Stimulated activated CD4-positive, alpha-beta T cell treated with anti-CD3 and anti-CD28 coated beads, TNF-alpha, amount 100 ng/mL, for 48 hours (primary cell): ENCODE results near the gene NKX2-4.

Experiments used
- DNase-seq, 3 donors: peaks; one replicate each; pipeline ENCODE4 v3.0.0-alpha.2; 2020; ENCODE audit warnings: low read depth in 3 of 3

Gene NKX2-4

DNA sequence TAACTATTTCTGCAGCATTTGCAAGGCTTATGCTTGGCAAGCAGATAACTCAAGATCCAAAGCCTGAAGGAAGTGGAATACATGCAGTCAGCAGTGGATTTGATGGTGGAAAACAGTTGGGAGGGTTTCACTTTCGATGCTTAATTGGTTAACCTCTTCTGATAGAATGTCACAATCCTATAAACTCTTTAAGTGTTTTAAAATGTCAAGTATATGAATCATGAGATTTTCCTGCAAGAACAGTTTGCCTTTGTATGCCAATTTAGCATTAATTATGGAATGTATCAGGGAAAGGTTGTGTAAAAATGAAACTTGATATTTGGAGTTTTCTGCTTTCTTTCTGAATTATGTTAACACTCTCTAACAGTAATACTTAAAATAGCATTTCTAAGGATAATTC is 36.6 kb downstream of the NKX2-4 start:
- no peak for DNase-seq

DNA sequence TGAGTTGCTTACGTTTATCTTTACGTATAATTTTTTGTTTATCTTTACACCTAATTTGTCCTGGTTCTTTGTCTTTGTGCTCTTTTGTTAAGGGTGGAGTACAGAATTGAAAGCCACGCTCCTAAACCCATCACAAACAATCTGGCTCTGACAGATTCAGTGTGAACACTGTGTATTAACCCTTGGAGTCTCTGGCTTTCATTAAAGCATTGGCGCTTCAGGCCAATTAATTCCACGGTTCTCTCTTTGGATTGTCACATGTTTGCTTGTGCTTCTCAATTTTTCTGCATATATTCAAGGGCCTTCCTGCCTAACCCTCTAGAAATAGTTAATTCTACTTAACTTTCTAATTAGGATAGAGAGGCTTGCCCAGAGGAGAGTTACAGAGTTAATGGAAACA is 38.6 kb downstream of the NKX2-4 start:
- no peak for DNase-seq

DNA sequence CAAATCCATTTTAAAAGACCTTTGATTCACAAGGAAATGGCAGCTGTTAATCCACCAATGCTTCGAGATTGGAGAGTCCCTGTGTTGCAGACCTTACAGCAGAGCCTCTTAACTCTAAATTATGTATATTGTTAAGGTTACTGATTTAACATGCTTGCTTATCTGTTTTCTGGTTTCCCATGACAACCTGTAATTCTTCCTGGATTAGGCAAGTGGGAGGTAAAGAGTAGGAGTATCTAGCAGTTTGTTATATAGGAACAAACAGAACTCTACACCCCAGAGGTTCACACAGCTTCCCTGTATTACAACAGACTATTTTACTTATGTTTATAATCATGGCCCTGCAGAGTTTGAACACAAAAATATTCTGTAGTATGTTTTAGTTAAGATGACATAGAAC is 39.5 kb downstream of the NKX2-4 start:
- DNase-seq = no peak

DNA sequence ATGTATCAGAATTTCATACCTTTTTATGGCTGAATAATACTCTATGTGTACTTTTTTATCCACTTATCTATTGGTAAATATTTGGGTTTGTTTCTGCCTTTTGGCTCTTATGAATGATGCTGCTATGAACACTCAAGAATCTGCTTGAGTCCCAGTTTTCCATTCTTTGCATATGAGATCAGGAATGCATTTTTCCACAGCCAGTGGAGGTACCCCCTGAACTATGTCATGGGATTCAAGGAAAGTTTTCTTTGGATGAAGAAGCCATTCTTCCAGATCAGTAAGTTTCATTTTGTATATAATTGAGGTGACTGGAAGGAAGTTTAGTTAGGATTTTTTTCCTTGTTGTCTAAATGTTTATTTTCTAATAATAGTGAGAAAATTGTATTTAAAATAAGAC is 40.9 kb downstream of the NKX2-4 start:
- DNase-seq = no peak

DNA sequence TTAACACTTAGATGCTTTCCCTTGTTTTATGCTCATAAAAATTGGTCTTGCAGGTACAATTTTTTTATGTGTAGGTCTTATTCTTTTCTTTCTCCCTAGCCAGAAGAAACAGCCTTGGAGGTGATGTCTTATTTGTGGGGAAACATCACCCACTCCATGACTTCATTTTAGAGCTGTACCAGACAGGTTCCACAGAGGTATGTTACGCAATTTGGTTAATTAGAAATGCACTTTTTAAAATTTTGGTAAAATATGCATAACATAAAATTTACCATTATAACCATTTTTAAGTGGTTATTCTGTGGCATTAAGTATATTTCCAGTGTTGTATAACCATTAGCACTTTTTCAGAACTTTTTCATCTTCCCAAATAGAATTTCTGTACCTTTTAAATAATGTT is 41.3 kb downstream of the NKX2-4 start:
- no peak for DNase-seq

DNA sequence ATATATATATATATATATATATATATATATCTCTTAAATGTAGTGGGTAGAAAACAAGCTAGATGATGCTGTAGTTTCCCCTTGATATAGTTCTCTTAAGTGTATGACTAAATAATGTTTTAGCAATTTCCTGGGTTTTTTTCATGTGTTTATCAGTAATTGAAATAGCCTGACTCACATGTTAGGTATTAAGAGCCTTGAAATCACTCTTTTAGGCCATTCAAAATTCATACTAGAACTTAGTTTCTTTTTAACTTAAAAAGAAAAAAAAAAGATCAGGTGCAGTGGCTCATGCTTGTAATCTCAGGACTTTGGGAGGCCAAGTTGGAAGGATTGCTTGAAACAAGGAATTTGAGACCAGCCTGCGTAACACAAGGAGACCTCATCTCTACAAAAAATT is 44.1 kb downstream of the NKX2-4 start:
- no peak for DNase-seq

DNA sequence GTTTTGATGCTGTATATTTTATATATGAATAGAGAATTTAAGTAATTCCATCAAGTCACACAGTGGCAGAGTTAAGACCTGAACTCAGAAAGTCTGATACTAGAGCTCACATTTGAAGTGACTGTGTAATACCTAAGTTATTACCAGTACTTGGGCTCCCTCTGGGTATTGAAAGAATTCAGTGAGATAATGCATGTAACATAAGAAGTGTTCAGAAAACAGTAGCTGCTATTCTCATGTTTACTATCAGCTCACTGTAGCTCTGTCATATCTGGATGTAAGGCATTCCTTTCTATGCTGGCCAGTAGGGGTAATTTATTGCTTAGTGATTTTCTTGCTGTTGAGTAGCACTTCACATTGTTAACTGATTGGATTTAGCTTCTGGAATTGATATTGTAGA is 44.6 kb downstream of the NKX2-4 start:
- DNase-seq = no peak
